ENCODE results near the gene PARP9.

DNA sequence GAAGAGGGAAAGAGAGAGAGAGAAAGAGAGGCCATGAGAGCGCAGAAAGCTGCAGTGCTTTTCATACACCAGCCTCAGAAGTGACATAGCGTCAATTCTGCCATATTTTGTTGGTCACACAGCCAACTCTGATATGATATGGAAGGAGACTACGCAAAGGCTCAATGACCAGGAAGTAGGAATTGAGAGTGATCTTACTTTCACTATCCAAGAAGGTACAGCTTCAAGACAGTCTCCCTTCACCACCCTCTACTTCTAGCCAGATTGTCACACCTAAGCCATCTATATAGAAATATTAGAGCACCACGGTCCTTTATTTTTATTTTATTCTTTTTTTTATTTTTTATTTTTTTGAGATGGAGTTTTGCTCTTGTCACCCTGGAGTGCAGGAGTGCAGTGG, 34.5 kb upstream of the PARP9 start:
- no peak for TF ChIP-seq CTCF (IDR thresholded peaks at IDR 0.05)
- TF ChIP-seq POLR2A (IDR thresholded peaks at IDR 0.05): no peak
